HG02840 (cell line): ENCODE data around the gene S100A2.
"Not testable (repeated sequence)": the region's sequence is repeated elsewhere in the genome, so short reads cannot be mapped to it uniquely, and the experiment has no call there.

Experiments used
- ATAC-seq: cut with Tn5 transposase; IDR thresholded peaks from one replicate; pipeline ENCODE4 v1.9.1; 2021; ENCODE audit warnings: mild to moderate bottlenecking, moderate library complexity, moderate number of reproducible peaks; ENCODE audit not compliant: unreplicated experiment, low FRiP score

Gene S100A2

GRCh38 chr1:153566414-153567371 lies 1.0 kb upstream of the S100A2 start:
- ATAC-seq, result no peak

- no peak for ATAC-seq
These were observed 1.7 kb downstream of the S100A2 start for GRCh38 chr1:153563991-153564390.

- no peak for ATAC-seq
These were observed 2.2 kb downstream of the S100A2 start for GRCh38 chr1:153563483-153563901.

- not testable (repeated sequence) for ATAC-seq
These were observed 3.6 kb downstream of the S100A2 start for GRCh38 chr1:153562021-153562420.

GRCh38 chr1:153561466-153561985 lies 4.1 kb downstream of the S100A2 start:
- no peak for ATAC-seq

GRCh38 chr1:153560771-153561465 lies 4.7 kb downstream of the S100A2 start:
- ATAC-seq, result no peak

- ATAC-seq, result no peak
These were observed 5.4 kb downstream of the S100A2 start for GRCh38 chr1:153560241-153560640.

GRCh38 chr1:153557877-153558276 lies 7.8 kb downstream of the S100A2 start:
- no peak for ATAC-seq

GRCh38 chr1:153556348-153556747 lies 9.3 kb downstream of the S100A2 start:
- ATAC-seq, result no peak

- no peak for ATAC-seq
These were observed 11.7 kb downstream of the S100A2 start for GRCh38 chr1:153553830-153554541.

- ATAC-seq, result no peak
These were observed 12.5 kb downstream of the S100A2 start for GRCh38 chr1:153553096-153553495.

GRCh38 chr1:153552335-153552734 lies 13.3 kb downstream of the S100A2 start:
- ATAC-seq, result no peak

- no peak for ATAC-seq
These were observed 14.7 kb downstream of the S100A2 start for GRCh38 chr1:153550827-153551500.

- ATAC-seq, result no peak
These were observed 15.3 kb downstream of the S100A2 start for GRCh38 chr1:153550398-153550758.

- no peak for ATAC-seq
These were observed 15.8 kb downstream of the S100A2 start for GRCh38 chr1:153549741-153550397.

GRCh38 chr1:153548722-153549688 lies 16.6 kb downstream of the S100A2 start, which contains the start of gene S100A3:
TSS of gene S100A3 (minus strand) at chr1:153549258. CDS start at chr1:153548485, 773 bp downstream.
- ATAC-seq, result no peak

GRCh38 chr1:153547560-153548551 lies 17.8 kb downstream of the S100A2 start:
- ATAC-seq, result no peak
